Stimulated activated CD4-positive, alpha-beta T cell treated with anti-CD3 and anti-CD28 coated beads, Interleukin-15, amount 100 ng/mL, for 1 hour (primary cell): ENCODE data around the gene UGT1A3.
"Not testable (repeated sequence)": the region's sequence is repeated elsewhere in the genome, so short reads cannot be mapped to it uniquely, and the experiment has no call there.

Source experiments
- DNase-seq, 2 donors: peaks; one replicate each; pipeline ENCODE4 v3.0.0-alpha.2; 2020; ENCODE audit warnings: low read depth in 1 of 2, low spot score in 1 of 2

UGT1A3 gene

GRCh38 chr2:233728723-233729301, at the start of gene UGT1A3:
TSS of gene UGT1A3 (plus strand) at chr2:233729042. CDS start at chr2:233729127, 85 bp downstream.
- no peak for DNase-seq

- DNase-seq, result no peak
These were observed 49.6 kb upstream of the UGT1A3 start for GRCh38 chr2:233679196-233679595.

GRCh38 chr2:233680361-233681045, 48.3 kb upstream of the UGT1A3 start:
- DNase-seq, result no peak

GRCh38 chr2:233681521-233682099, 47.2 kb upstream of the UGT1A3 start, which contains the start of gene UGT1A7:
TSS of gene UGT1A7 (plus strand) at chr2:233681901. CDS start at chr2:233681938, 37 bp downstream.
- DNase-seq, result no peak

GRCh38 chr2:233684640-233685039, 44.2 kb upstream of the UGT1A3 start:
- no peak for DNase-seq

GRCh38 chr2:233686928-233687327, 41.9 kb upstream of the UGT1A3 start:
- no peak for DNase-seq

- DNase-seq, result no peak
These were observed 40.5 kb upstream of the UGT1A3 start for GRCh38 chr2:233688341-233688740.

- no peak for DNase-seq
These were observed 39.8 kb upstream of the UGT1A3 start for GRCh38 chr2:233689031-233689430.

GRCh38 chr2:233689501-233689900, 39.3 kb upstream of the UGT1A3 start:
- DNase-seq, result no peak

- no peak for DNase-seq
These were observed 38.4 kb upstream of the UGT1A3 start for GRCh38 chr2:233690444-233690843.

- no peak for DNase-seq
These were observed 37.1 kb upstream of the UGT1A3 start for GRCh38 chr2:233691443-233692433.

GRCh38 chr2:233692648-233693047, 36.2 kb upstream of the UGT1A3 start, which contains the start of gene UGT1A6:
TSS of gene UGT1A6 (plus strand) at chr2:233692890. CDS start at chr2:233693005, 115 bp downstream.
- DNase-seq, result no peak

GRCh38 chr2:233693963-233694362, 34.9 kb upstream of the UGT1A3 start:
- no peak for DNase-seq

GRCh38 chr2:233698740-233699139, 30.1 kb upstream of the UGT1A3 start:
- no peak for DNase-seq

- no peak for DNase-seq
These were observed 29.3 kb upstream of the UGT1A3 start for GRCh38 chr2:233699424-233700027.

- DNase-seq, result no peak
These were observed 28.7 kb upstream of the UGT1A3 start for GRCh38 chr2:233700028-233700635.

GRCh38 chr2:233700842-233701241, 28.0 kb upstream of the UGT1A3 start:
- not testable (repeated sequence) for DNase-seq

GRCh38 chr2:233702238-233702637, 26.6 kb upstream of the UGT1A3 start:
- no peak for DNase-seq

GRCh38 chr2:233705911-233706506, 22.8 kb upstream of the UGT1A3 start:
- DNase-seq, result no peak

GRCh38 chr2:233706720-233707119, 22.1 kb upstream of the UGT1A3 start:
- DNase-seq, result no peak
